Stomach smooth muscle (tissue), 2 donors: ENCODE data around the gene SSH2.
"Not testable (repeated sequence)": the region's sequence is repeated elsewhere in the genome, so short reads cannot be mapped to it uniquely, and the experiment has no call there.

ENCODE experiments used
- H3K27ac ChIP-seq: one replicate; pipeline ENCODE4 v1.7.0; 2013; ENCODE audit warnings: mild to moderate bottlenecking, low read length, inconsistent platforms
- H3K27me3 ChIP-seq, 2 donors: one replicate each; pipeline ENCODE4 v1.7.0; 2013; ENCODE audit warnings: low read length in 2 of 2; ENCODE audit not compliant: insufficient read depth in 2 of 2, control insufficient read depth in 1 of 2
- H3K36me3 ChIP-seq, 2 donors: one replicate each; pipeline ENCODE4 v1.7.0; 2013; ENCODE audit warnings: low read length in 2 of 2; ENCODE audit not compliant: control insufficient read depth in 2 of 2, insufficient read depth in 2 of 2
- H3K4me1 ChIP-seq: one replicate; pipeline ENCODE4 v1.7.0; 2013; ENCODE audit warnings: low read length; ENCODE audit not compliant: control insufficient read depth, insufficient read depth
- H3K4me3 ChIP-seq, 2 donors: one replicate each; pipeline ENCODE4 v1.7.0; 2013; ENCODE audit warnings: low read length in 2 of 2
- H3K9ac ChIP-seq, 2 donors: one replicate each; pipeline ENCODE4 v1.7.0; 2013; ENCODE audit warnings: low read length in 2 of 2, mild to moderate bottlenecking in 1 of 2
- H3K9me3 ChIP-seq, 2 donors: one replicate each; pipeline ENCODE4 v1.7.0; 2013; ENCODE audit warnings: low read length in 2 of 2; ENCODE audit not compliant: control insufficient read depth in 2 of 2
- donor health status: healthy.
- donor health status: Pancreatic carcinoma.

The SSH2 gene

GRCh38 chr17:29929533-29930408 is at the start of gene SSH2:
SSH2 (minus strand) TSS chr17:29930228; CDS start chr17:29930000, 228 bp downstream.
- peak within 1 kb of the TSS; percentile 79 to 84 for H3K9ac ChIP-seq
- H3K27me3 ChIP-seq, result no peaks in the 10 kb centered on the region
- peak within 1 kb of the TSS; percentile 96 to 97 for H3K4me3 ChIP-seq
- peak within 1 kb of the TSS; percentile 77 for H3K27ac ChIP-seq
- no peaks in the 10 kb centered on the region for H3K9me3 ChIP-seq
- peaks cover 4% of the 10 kb centered on the region for H3K4me1 ChIP-seq
- no peaks in the 10 kb centered on the region for H3K36me3 ChIP-seq

- no peaks in the 10 kb centered on the region for H3K9me3 ChIP-seq
- no peak overlapping the region for H3K9ac ChIP-seq
- H3K4me1 ChIP-seq, result no peaks in the 10 kb centered on the region
- no peak overlapping the region for H3K4me3 ChIP-seq
- H3K36me3 ChIP-seq, result no peaks in the 10 kb centered on the region
- H3K27me3 ChIP-seq, result peaks cover 0 to under 1% of the 10 kb centered on the region in 2 donors
- H3K27ac ChIP-seq, result no peak overlapping the region
Measured at GRCh38 chr17:29977836-29978235, 47.8 kb upstream of the SSH2 start.

- Histone ChIP-seq H3K27ac (no peak overlapping the region), H3K9me3 (no peaks in the 10 kb centered on the region)
Measured at GRCh38 chr17:29973005-29973404, 43.0 kb upstream of the SSH2 start.

GRCh38 chr17:29972277-29972676 is 42.2 kb upstream of the SSH2 start:
- Histone ChIP-seq H3K9ac (no peak overlapping the region), H3K36me3 (no peaks in the 10 kb centered on the region), H3K4me1 (no peaks in the 10 kb centered on the region), H3K9me3 (no peaks in the 10 kb centered on the region), H3K27ac (no peak overlapping the region), H3K4me3 (no peak overlapping the region), H3K27me3 (peaks cover 0 to 2% of the 10 kb centered on the region in 2 donors)

More at GRCh38 chr17:29973005-29973404, 43.0 kb upstream of the SSH2 start:
- Histone ChIP-seq H3K4me3 (no peak overlapping the region), H3K36me3 (no peaks in the 10 kb centered on the region), H3K9ac (no peak overlapping the region), H3K27me3 (peaks cover 0 to 2% of the 10 kb centered on the region in 2 donors), H3K4me1 (no peaks in the 10 kb centered on the region)

GRCh38 chr17:29968271-29968670 is 38.2 kb upstream of the SSH2 start:
- H3K4me1 ChIP-seq, result no peaks in the 10 kb centered on the region
- peaks cover 0 to 2% of the 10 kb centered on the region in 2 donors for H3K27me3 ChIP-seq
- H3K9ac ChIP-seq, result no peak overlapping the region
- H3K36me3 ChIP-seq, result no peaks in the 10 kb centered on the region
- H3K4me3 ChIP-seq, result no peak overlapping the region
- no peaks in the 10 kb centered on the region for H3K9me3 ChIP-seq
- H3K27ac ChIP-seq, result no peak overlapping the region

GRCh38 chr17:29962656-29963055 is 32.6 kb upstream of the SSH2 start:
- no peak overlapping the region for H3K4me3 ChIP-seq
- no peaks in the 10 kb centered on the region for H3K4me1 ChIP-seq
- no peak overlapping the region for H3K27ac ChIP-seq
- no peak overlapping the region for H3K9ac ChIP-seq
- H3K9me3 ChIP-seq, result no peaks in the 10 kb centered on the region
- H3K27me3 ChIP-seq, result no peaks in the 10 kb centered on the region
- no peaks in the 10 kb centered on the region for H3K36me3 ChIP-seq

- Histone ChIP-seq H3K36me3 (no peaks in the 10 kb centered on the region), H3K4me3 (no peak overlapping the region), H3K4me1 (no peaks in the 10 kb centered on the region), H3K9ac (no peak overlapping the region), H3K27ac (no peak overlapping the region), H3K9me3 (no peaks in the 10 kb centered on the region), H3K27me3 (no peaks in the 10 kb centered on the region)
Measured at GRCh38 chr17:29959658-29960337, 29.8 kb upstream of the SSH2 start.

GRCh38 chr17:29958947-29959657 is 29.1 kb upstream of the SSH2 start:
- no peak overlapping the region for H3K9ac ChIP-seq
- no peaks in the 10 kb centered on the region for H3K9me3 ChIP-seq
- H3K36me3 ChIP-seq, result no peaks in the 10 kb centered on the region
- no peak overlapping the region for H3K27ac ChIP-seq
- no peaks in the 10 kb centered on the region for H3K4me1 ChIP-seq
- H3K4me3 ChIP-seq, result no peak overlapping the region
- H3K27me3 ChIP-seq, result no peaks in the 10 kb centered on the region

- H3K9ac ChIP-seq, H3K4me3 ChIP-seq, H3K4me1 ChIP-seq, H3K27ac ChIP-seq, H3K9me3 ChIP-seq, H3K27me3 ChIP-seq, H3K36me3 ChIP-seq: not testable (repeated sequence)
Measured at GRCh38 chr17:29957488-29957887, 27.5 kb upstream of the SSH2 start.

- H3K9ac ChIP-seq, result no peak overlapping the region
- no peaks in the 10 kb centered on the region for H3K36me3 ChIP-seq
- no peaks in the 10 kb centered on the region for H3K4me1 ChIP-seq
- no peak overlapping the region for H3K4me3 ChIP-seq
- no peaks in the 10 kb centered on the region for H3K9me3 ChIP-seq
- H3K27ac ChIP-seq, result no peak overlapping the region
- no peaks in the 10 kb centered on the region for H3K27me3 ChIP-seq
Measured at GRCh38 chr17:29956225-29956624, 26.2 kb upstream of the SSH2 start.
